ENCODE results near the gene LAGE3.

LAGE3 gene

GRCh38 chrX:154452823-154453222 is 26.3 kb downstream of the LAGE3 start:
- no peak for DNase-seq

GRCh38 chrX:154450312-154450711 is 28.8 kb downstream of the LAGE3 start:
- DNase-seq = no peak

- no peak for DNase-seq
Measured at GRCh38 chrX:154449618-154450017, 29.5 kb downstream of the LAGE3 start.

GRCh38 chrX:154448484-154448883 is 30.6 kb downstream of the LAGE3 start:
- no peak for DNase-seq

DNA sequence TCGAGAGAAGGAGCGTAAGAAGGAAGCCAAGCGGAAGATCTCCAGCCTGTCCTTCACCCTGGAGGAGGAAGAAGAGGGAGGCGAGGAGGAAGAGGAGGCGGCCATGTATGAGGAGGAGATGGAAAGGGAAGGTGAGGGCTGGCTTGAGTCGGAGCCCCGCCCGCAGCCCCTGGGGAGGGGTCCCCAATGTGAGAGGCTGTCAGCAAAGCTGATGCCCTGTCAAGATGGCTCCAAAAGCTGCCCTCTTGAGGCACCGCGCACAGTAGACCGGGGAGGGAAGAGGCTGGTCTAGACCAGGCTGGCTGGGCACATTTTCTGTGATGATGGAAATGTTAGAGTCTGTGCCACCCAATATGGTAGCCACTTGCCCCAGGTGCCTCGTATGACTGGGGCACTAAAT is 32.7 kb downstream of the LAGE3 start:
- DNase-seq = no peak

DNA sequence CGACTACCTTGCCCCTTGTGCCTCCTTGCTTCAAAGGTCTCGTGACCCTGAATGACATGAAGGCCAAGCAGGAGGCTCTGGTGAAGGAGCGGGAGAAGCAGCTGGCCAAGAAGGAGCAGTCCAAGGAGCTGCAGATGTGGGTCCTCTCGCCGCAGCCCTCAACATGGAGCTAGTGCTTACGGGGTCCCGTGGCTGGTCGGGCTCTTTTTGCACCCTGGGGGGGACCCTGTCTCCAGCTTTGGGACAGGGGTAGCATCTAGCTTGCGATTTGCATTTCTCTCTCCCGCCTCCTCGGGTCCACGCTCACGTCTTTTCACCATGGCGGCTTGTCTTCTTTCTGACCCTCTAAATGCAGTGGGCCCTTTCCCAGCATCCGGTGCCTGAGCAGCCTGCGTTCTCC is 33.3 kb downstream of the LAGE3 start:
- no peak for DNase-seq

DNA sequence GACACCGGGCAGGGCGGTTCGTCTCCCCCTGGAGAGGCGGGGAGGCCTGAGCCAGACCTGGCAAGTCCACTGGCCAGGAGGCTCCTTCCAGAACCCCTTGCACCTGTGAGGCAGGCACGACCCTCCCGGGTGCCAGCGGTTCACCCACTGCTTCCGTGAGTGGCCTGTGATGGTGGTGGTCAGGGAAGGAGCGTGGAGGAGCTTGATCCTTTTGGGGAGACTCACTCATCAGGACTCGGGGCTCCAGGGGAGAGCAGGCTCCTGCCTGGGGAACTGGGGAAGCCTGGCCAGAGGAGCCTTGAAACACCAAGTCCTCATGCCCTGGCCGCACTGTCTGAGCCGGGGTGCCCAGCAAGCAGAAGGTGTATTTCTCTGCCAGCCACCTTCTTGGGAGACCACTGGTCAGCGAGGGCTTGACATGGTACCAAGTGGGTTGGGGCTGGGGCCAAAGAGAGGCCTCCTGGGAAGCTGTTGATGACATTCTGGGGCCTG is 34.3 kb downstream of the LAGE3 start:
- no peak for DNase-seq

DNA sequence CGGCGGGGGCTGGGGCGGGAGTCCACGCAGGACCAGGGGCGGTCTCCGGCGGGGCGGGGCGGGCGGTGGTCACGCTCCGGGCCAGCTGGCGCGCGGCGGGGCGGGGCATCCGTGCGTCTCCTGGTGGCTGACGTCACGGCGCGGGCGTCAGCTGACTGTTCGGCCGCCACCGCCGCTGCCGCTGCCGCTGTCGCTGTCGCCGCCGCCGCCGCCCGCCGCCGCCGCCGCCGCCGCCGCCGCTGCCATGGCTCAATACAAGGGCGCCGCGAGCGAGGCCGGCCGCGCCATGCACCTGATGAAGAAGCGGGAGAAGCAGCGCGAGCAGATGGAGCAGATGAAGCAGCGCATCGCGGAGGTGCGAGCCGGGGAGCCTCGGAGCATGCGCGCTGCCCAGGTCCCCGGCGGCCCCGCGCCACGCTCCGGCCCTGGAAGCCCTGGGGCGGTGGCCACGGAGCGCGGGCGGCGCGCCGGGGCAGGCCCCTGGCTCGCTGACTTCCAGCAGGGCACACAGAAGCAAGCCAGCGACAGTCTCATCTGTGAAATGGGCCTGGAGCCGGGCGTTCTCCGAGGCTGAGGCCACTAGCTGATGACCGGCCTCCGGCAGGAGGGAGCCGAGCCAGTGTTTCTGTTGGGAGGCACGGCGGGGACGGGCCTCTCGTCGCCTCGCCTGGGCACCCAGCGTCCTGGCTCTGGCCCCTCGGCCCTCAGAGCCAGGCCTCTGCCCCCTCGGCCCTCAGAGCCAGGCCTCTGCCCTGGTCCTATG is 34.9 kb downstream of the LAGE3 start, which contains the start of gene FAM50A:
Gene FAM50A, plus strand, starts transcription at position 150 of the 763 bp plus-strand sequence. Its CDS starts 95 bp downstream, at position 245.
- peak; percentile 57 for DNase-seq

DNA sequence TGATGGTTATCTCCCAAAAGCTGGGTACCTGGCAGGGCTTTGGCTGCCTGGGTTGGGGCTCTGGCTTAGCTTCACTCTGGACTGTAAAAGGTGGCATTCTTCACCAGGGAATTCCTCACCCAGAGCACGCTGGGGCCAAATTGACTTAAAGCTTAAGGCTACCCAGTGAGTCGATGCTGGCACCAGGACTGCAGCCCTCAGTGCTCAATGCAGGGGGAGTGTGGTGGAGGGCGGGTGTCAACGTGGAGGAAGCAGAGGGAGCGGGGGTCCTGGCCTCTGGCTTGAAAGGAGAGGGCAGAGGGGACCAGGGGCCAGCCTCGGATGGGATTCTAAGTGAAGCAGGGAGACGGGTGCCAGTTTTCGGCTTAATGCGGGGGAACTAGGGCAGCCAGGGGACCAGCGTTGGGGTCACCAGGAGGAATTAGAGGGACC is 35.6 kb downstream of the LAGE3 start:
- DNase-seq = peak; percentile 28

DNA sequence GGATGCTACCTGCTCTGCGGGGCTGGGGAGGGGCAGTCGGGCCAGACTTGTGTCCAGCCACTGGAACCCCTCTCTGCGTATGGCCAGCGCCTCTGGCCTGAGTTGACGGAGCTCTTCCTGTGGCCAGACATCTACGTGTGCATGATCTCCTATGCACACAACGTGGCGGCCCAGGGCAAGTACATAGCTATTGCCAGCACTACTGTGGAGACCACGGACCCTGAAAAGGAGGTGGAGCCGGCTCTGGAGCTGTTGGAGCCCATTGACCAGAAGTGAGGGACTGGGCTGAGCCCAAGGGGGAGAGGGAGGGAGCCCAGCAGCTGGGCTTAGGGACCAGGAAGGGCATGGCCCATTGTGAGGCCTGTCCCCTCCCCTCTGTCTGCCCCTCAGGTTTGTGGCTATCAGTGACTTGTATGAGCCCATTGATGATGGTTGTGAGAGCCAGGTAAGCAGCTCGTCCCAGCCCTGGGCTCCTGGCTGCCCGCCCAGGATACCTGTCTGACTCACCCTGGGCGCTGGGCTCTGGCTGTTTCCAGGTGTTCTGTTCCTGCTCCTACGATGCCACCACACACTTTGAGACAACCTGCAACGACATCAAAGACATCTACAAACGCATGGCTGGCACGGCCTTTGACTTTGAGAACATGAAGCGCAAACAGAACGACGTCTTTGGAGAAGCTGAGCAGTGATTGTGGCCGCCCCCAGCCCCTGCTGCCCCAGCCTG is 36.9 kb downstream of the LAGE3 start:
- no peak for DNase-seq

DNA sequence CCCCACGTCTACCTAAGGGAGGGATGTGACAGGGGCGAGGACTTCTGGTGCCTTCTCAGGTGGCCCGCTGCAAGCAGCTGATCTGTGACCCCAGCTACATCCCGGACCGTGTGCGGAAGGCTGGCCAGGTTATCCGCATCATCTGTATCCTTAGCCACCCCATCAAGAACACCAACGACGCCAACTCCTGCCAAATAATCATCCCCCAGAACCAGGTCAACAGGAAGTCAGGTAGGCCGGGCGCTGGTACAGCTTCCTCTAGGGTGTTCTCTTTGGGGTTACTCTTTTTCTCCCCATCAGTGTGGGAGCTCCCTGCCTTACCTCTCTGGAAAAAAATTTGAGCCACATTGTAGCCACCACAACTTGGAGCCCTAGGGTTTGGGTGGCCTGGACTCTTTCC is 37.5 kb downstream of the LAGE3 start:
- no peak for DNase-seq

- DNase-seq = no peak
Measured at GRCh38 chrX:154440623-154441357, 38.3 kb downstream of the LAGE3 start.

DNA sequence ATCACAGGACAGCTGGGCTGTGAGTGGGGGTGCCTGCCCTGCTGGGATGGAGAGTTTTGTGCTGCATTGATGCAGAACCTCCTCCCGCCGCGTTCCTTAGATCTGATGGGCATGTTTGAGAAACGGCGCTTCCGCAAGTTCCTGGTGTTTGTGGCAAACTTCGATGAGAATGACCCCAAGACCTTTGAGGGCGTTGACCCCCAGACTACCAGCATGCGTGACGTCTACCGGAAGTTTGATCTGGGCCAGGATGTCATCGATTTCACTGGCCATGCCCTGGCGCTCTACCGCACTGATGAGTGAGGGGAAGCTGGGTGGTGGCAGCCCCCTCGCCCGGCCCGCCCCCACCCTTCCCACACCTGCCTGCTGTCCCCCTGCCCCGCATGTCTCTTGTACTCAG is 39.2 kb downstream of the LAGE3 start:
- DNase-seq = no peak

- no peak for DNase-seq
Measured at GRCh38 chrX:154437971-154438893, 40.8 kb downstream of the LAGE3 start.

DNA sequence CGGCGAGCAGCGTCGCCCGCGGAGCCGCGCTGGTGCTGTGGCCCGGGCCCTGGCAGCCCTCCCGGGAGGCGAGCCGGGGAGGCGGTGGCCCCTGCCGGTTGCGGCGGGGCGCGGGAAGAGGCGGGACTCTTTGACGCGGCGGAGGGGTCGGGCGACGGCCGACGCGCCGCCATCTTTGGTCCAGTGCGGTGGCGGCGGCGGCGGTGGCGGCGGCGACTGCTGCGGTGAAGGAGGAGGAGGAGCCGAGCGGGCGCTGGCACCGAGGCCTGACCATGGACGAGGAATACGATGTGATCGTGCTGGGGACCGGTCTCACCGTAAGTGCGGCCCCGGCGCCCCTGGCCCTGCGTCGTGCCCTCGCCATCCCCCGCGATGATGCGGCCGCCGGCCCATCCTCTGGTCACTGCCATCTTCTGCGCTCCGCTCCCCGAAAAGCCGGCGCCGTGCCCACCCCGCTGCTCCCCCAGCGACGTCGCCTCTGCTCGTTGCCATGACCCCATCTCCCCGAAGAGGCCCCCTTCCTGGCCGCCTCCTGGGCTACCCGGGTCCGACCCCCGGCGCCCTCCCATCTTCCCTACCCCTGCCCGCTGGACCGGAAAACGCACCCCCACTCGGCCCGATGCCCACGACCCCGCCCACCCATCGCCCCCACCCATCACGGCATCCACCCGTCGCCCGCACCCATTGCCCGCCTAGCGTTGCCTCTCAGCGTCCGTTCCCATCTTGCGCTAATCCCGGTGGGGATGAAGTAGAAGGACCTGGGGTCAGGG is 41.9 kb downstream of the LAGE3 start, which contains the start of gene GDI1:
Gene GDI1, plus strand, starts transcription at position 172 of the 770 bp plus-strand sequence. Its CDS starts 101 bp downstream, at position 273.
- peak; percentile 73 for DNase-seq

GRCh38 chrX:154436374-154436982 is 42.6 kb downstream of the LAGE3 start:
- DNase-seq = peak; percentile 75

GRCh38 chrX:154435171-154435733 is 43.8 kb downstream of the LAGE3 start:
- no peak for DNase-seq

DNA sequence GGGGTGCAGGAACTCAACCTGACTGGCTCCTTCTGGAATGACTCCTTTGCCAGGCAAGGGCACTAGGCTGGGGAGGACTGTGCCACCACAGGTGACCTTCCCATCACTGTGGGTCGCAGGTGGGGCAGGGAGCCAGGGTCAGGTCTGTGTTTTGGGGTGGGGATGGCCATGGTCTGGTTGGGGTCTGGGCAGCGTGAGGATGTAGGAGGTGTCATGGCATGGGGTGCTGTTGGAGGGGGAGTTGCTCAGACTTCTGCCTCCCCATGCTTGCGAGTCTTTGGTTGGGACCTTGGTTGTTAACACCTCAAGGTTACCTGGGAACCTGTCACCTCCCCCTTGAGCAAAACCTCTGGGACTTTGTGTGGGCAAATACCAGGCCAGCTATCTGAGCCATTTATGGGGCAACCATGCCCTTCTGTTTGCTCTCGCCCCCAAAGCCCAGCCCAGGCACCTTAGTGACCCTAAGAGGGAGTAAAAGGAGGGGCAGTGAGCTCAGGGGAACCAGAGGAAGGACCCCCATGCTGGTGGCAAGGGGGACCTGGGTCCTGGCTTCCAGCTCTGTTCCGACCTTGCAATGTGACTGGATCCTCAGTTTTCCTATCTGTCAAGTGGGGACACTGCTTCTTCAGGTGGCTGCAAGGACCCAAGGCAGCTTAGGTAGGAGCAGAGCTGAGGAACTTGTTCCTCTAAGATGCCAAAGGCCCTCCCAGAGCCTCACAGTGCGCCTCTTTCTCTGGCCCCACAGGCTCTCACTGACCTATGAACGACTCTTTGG is 44.5 kb downstream of the LAGE3 start:
- DNase-seq = no peak

DNA sequence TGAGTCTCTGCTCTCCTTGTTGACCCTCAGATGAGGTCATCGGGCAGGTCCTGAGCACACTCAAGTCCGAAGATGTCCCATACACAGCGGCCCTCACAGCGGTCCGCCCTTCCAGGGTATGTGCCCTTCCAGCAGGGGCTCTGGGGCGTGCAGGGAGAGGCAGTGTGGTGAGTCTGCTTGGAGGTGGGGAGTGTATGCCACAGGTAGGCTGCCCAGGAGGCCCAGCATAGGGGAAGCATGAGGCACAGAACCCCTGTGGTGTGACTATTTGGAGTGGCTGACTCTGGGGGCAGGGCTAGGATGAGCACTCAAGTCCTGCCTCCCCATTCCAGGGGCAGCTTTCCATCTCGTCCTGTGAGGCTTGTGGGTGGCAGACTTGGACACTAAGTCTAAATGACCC is 45.5 kb downstream of the LAGE3 start:
- no peak for DNase-seq

DNA sequence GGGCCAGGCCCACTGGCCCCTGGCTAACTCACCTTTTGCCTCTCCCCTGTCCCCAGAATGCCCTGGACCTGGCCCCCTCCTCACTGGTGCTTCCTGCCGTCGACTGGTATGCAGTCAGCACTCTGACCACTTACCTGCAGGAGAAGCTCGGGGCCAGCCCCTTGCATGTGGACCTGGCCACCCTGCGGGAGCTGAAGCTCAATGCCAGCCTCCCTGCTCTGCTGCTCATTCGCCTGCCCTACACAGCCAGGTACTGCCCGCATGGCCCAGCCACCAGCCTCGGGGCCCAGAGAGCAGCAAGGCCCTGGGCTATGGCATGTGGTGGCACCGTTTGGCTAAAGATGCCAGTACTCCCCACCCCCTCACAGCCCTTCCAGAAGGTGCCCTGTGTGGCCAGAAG is 46.9 kb downstream of the LAGE3 start:
- DNase-seq = no peak

Data from retina (tissue), 1 donor.